CD8-positive, alpha-beta memory T cell (primary cell): ENCODE measurements around the gene PDGFA. TPM values are rescaled to one million over a fixed set of nuclear protein-coding genes. Genes with fewer than 3 reads are reported as not detected.

ENCODE experiments used
- CTCF ChIA-PET: fragments of 350-600 bp; sonication (Branson Sonifier 250); formaldehyde crosslinking; loops from one replicate; lab custom pipeline; 2021; ENCODE audit warnings: antibody characterized with exemption; lab: Charles Lee
- POLR2A ChIA-PET: fragments of 350-600 bp; sonication (Branson Sonifier 250); formaldehyde crosslinking; loops from one replicate; lab custom pipeline; 2021; ENCODE audit warnings: antibody characterized with exemption; lab: Charles Lee
- DNase-seq, 5 donors: peaks; one replicate each; pipeline versions ENCODE4 v3.0.0 to v3.0.0-alpha.2; 2020 to 2022; ENCODE audit warnings: mixed read lengths in 1 of 5
- H3K27ac ChIP-seq: one replicate; pipeline ENCODE4 v1.7.0; 2013; ENCODE audit warnings: low read depth, mild to moderate bottlenecking, low read length, moderate library complexity
- H3K27me3 ChIP-seq: 2 replicates; pipeline ENCODE4 v1.7.0; 2013; ENCODE audit warnings: low read length, mild to moderate bottlenecking; ENCODE audit not compliant: insufficient read depth, poor library complexity, severe bottlenecking
- H3K36me3 ChIP-seq: 2 replicates; pipeline ENCODE4 v1.7.0; 2013; ENCODE audit warnings: mild to moderate bottlenecking, low read length, moderate library complexity; ENCODE audit not compliant: insufficient read depth
- H3K4me1 ChIP-seq: 2 replicates; pipeline ENCODE4 v1.7.0; 2013; ENCODE audit warnings: mild to moderate bottlenecking, low read length, moderate library complexity; ENCODE audit not compliant: insufficient read depth
- H3K4me3 ChIP-seq: 2 replicates; pipeline ENCODE4 v1.7.0; 2013; ENCODE audit warnings: mild to moderate bottlenecking, low read length
- H3K9me3 ChIP-seq: 2 replicates; pipeline ENCODE4 v1.7.0; 2013; ENCODE audit warnings: mild to moderate bottlenecking, low read length
- H3K27ac Mint-ChIP-seq, 8 donors: one replicate each; pipeline ENCODE4 v1.8.0; 2020 to 2021; ENCODE audit warnings: mixed read lengths in 8 of 8, mild to moderate bottlenecking in 6 of 8, inconsistent platforms in 3 of 8, moderate library complexity in 3 of 8
- H3K27me3 Mint-ChIP-seq, 2 donors: one replicate each; pipeline ENCODE4 v1.8.0; 2020 to 2021; ENCODE audit warnings: mixed read lengths in 2 of 2, mild to moderate bottlenecking in 1 of 2, moderate library complexity in 1 of 2
- H3K36me3 Mint-ChIP-seq, 3 donors: one replicate each; pipeline ENCODE4 v1.8.0; 2020 to 2021; ENCODE audit warnings: mixed read lengths in 3 of 3, inconsistent platforms in 1 of 3, mild to moderate bottlenecking in 1 of 3
- H3K4me1 Mint-ChIP-seq, 3 donors: one replicate each; pipeline ENCODE4 v1.8.0; 2020 to 2021; ENCODE audit warnings: mixed read lengths in 3 of 3, inconsistent platforms in 1 of 3, mild to moderate bottlenecking in 1 of 3
- H3K4me3 Mint-ChIP-seq, 7 donors: one replicate each; pipeline ENCODE4 v1.8.0; 2020 to 2021; ENCODE audit warnings: mixed read lengths in 7 of 7, mild to moderate bottlenecking in 6 of 7, moderate library complexity in 4 of 7, inconsistent platforms in 2 of 7
- H3K9me3 Mint-ChIP-seq, 5 donors: one replicate each; pipeline ENCODE4 v1.8.0; 2020 to 2022; ENCODE audit warnings: mixed read lengths in 5 of 5, mild to moderate bottlenecking in 3 of 5, moderate library complexity in 2 of 5, inconsistent platforms in 1 of 5
- polyA plus RNA-seq: library from polyadenylated mRNA; unstranded; fragments of 300-500 nt; fragmentation: Illumina TruSeq; gene quantifications from one replicate; pipeline ENCODE4 v1.2.3, GENCODE V29; 2021
- total RNA-seq, 2 experiments: library from RNA; stranded (reverse); gene quantifications; one replicate each; pipeline ENCODE4 v1.2.3, GENCODE V29; 2021

The PDGFA gene
- total and polyA plus RNA-seq, 3 experiments from 2014 or later: 0.68 to 11.9 (median 11.6) TPM

DNA sequence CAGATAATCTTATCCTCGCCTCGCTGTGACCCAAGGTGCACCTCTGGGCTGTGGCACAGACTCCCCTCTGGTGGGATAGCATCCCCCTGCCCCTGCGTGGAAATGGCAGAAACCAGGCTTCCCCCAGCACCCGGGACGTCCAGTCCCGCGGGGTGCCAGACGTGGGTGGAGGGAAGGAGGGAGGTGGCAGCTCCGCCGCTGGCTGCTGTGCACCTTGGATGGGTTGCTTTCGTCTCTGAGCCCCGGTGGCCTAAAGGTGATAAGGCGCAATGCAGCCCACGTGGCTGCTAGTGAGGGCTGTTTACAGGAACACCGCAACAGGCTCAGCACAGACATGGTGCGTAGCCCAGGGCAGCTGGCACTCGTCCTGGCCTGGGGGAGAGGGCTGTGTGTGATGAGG is 13.6 kb upstream of the PDGFA start:
- H3K27ac Mint-ChIP-seq: no peak overlapping the region
- Histone ChIP-seq H3K9me3 (no peaks in the 10 kb centered on the region), H3K27ac (no peak overlapping the region), H3K36me3 (no peaks in the 10 kb centered on the region), H3K4me1 (no peaks in the 10 kb centered on the region), H3K27me3 (no peaks in the 10 kb centered on the region), H3K4me3 (no peak overlapping the region)
- ChIA-PET POLR2A (no interaction called here), CTCF (no interaction called here)
- H3K9me3 Mint-ChIP-seq: no peaks in the 10 kb centered on the region
- H3K36me3 Mint-ChIP-seq: no peaks in the 10 kb centered on the region
- peaks cover 0 to 5% (median 4%) of the 10 kb centered on the region in 3 donors for H3K4me1 Mint-ChIP-seq
- H3K4me3 Mint-ChIP-seq: no peak overlapping the region
- no peak for DNase-seq
- H3K27me3 Mint-ChIP-seq: peaks cover 11 to 13% of the 10 kb centered on the region in 2 donors

DNA sequence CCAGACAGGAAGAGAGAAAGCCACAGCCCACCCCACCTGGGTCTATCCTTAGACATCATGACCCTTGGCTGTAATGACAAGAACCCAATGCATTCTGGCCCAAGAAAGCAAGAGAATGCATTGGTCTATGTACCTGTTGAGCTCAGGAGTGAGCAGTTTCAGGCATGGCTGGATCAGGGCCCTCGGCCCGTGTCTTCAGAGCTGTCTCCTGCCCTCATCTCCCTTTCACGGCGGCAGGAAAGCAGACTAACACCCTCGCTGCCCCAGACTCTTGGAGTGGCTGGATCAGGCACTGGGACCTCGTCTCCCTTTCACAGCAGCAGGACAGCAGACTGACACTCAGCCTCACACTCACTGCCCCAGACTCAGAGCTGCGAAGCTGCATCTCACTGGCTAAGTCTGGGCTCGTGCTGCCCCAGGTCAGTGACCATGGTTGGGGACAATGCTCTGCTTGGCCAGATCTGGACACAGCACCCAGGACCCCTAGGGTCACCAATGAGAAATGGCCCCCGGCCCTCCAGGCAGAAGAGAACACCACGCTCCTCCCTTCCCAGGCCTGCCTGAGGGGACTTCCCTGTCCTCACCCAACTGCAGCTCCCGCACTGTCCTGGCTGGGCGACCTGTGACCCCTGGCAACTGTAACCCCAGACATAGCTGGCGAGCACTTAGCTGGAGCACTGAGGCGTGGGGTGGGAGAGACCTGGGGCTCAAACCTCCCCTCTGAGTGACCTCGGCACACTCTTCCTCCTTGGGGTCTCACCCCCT is 12.9 kb upstream of the PDGFA start:
- Mint-ChIP-seq H3K27me3 (peaks cover 11 to 13% of the 10 kb centered on the region in 2 donors), H3K27ac (peak overlapping the region in 2 of 8 donors; percentile 65 to 68), H3K9me3 (no peaks in the 10 kb centered on the region), H3K4me1 (peaks cover 0 to 5% (median 4%) of the 10 kb centered on the region in 3 donors), H3K4me3 (no peak overlapping the region), H3K36me3 (no peaks in the 10 kb centered on the region)
- CTCF ChIA-PET: no interaction called here
- no peak for DNase-seq
- no peaks in the 10 kb centered on the region for H3K36me3 ChIP-seq
- no peak overlapping the region for H3K27ac ChIP-seq
- no peak overlapping the region for H3K4me3 ChIP-seq
- no peaks in the 10 kb centered on the region for H3K27me3 ChIP-seq
- no peaks in the 10 kb centered on the region for H3K9me3 ChIP-seq
- no peaks in the 10 kb centered on the region for H3K4me1 ChIP-seq
- POLR2A ChIA-PET: interaction anchor here (0.6 kb wide), 1 partner anchor 19 kb away, joined by 4 read pairs; no protein-coding TSS in a partner anchor

DNA sequence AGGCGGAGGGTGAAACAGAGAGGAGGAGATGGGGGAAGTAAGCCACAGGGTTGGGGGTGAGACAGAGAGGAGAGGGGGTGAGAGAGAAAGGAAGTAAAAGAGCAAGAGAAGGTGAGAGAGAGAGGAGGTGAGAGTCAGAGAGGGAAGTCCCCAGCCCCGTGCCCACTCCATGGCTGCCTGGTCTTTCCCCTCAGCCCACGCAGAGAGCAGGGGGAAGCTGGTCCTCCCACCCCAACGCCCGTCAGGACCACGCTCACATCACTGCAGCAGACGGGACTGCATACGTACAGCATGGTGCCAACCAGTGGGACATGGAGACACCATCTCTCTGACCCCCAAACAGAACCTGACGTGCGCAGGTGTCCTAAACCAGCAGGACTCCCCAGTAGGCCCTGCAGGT is 12.1 kb upstream of the PDGFA start:
- no peaks in the 10 kb centered on the region for H3K36me3 Mint-ChIP-seq
- H3K4me3 Mint-ChIP-seq: no peak overlapping the region
- peak overlapping the region in 1 of 8 donors; percentile 55 for H3K27ac Mint-ChIP-seq
- no peaks in the 10 kb centered on the region for H3K27me3 ChIP-seq
- H3K9me3 Mint-ChIP-seq: no peaks in the 10 kb centered on the region
- no peak overlapping the region for H3K27ac ChIP-seq
- no peak overlapping the region for H3K4me3 ChIP-seq
- no peaks in the 10 kb centered on the region for H3K4me1 ChIP-seq
- DNase-seq: no peak
- CTCF ChIA-PET: no interaction called here
- peaks cover 11 to 13% of the 10 kb centered on the region in 2 donors for H3K27me3 Mint-ChIP-seq
- H3K9me3 ChIP-seq: no peaks in the 10 kb centered on the region
- H3K4me1 Mint-ChIP-seq: peaks cover 0 to 5% (median 4%) of the 10 kb centered on the region in 3 donors
- POLR2A ChIA-PET: interaction anchor here (0.6 kb wide), 1 partner anchor 18 kb away, joined by 4 read pairs; no protein-coding TSS in a partner anchor
- H3K36me3 ChIP-seq: no peaks in the 10 kb centered on the region

DNA sequence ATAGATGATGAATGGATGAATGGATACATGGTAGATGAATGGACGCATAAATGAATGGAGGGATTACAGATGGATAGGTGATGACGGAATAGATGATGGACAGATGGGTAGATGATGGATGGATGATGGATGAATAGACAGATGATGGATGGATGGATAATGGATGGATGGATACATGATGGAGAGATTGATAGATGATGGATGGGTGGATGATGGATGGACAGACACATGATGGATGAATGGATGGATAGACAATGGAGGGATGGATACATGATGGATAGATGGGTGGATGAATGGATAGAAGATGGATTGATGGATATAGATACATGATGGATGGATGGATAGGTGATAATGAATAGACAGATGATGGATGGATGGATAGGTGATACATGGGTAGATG is 8.8 kb upstream of the PDGFA start:
- Mint-ChIP-seq H3K36me3 (no peaks in the 10 kb centered on the region), H3K27ac (no peak overlapping the region), H3K9me3 (peaks cover 0 to 2% (median 0%) of the 10 kb centered on the region in 5 donors), H3K4me3 (no peak overlapping the region), H3K4me1 (peaks cover 0 to 5% (median 4%) of the 10 kb centered on the region in 3 donors), H3K27me3 (peaks cover 18 to 26% of the 10 kb centered on the region in 2 donors)
- DNase-seq: no peak
- no peaks in the 10 kb centered on the region for H3K36me3 ChIP-seq
- no peak overlapping the region for H3K27ac ChIP-seq
- H3K4me1 ChIP-seq: no peaks in the 10 kb centered on the region
- H3K4me3 ChIP-seq: no peak overlapping the region
- no peaks in the 10 kb centered on the region for H3K27me3 ChIP-seq
- H3K9me3 ChIP-seq: no peaks in the 10 kb centered on the region
- ChIA-PET CTCF (no interaction called here), POLR2A (no interaction called here)

DNA sequence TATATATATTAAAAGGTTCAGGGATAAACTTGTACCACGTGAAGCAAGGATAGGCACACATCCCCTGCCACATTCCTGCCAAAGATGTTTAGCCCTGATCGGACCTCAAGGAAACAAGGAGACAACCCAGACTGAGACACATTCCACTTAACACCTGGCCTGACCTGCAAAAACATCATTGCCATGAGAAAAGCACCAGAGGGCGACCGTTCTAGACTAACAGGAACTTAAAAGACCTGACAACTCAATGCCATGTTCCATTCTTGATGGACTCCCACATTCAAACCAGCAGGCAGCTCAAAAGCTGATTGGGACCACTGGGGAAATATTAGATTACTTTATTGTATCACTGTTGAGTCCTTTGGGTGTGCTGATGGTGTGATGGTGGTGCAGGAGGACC is 8.1 kb upstream of the PDGFA start:
- peaks cover 0 to 5% (median 4%) of the 10 kb centered on the region in 3 donors for H3K4me1 Mint-ChIP-seq
- H3K36me3 ChIP-seq: no peaks in the 10 kb centered on the region
- peaks cover 18 to 31% of the 10 kb centered on the region in 2 donors for H3K27me3 Mint-ChIP-seq
- peaks cover 0 to 2% (median 0%) of the 10 kb centered on the region in 5 donors for H3K9me3 Mint-ChIP-seq
- no peak overlapping the region for H3K4me3 Mint-ChIP-seq
- H3K9me3 ChIP-seq: no peaks in the 10 kb centered on the region
- no peaks in the 10 kb centered on the region for H3K4me1 ChIP-seq
- no peaks in the 10 kb centered on the region for H3K36me3 Mint-ChIP-seq
- ChIA-PET CTCF (no interaction called here), POLR2A (no interaction called here)
- no peak overlapping the region for H3K4me3 ChIP-seq
- no peak overlapping the region for H3K27ac ChIP-seq
- no peak for DNase-seq
- H3K27ac Mint-ChIP-seq: no peak overlapping the region
- no peaks in the 10 kb centered on the region for H3K27me3 ChIP-seq

DNA sequence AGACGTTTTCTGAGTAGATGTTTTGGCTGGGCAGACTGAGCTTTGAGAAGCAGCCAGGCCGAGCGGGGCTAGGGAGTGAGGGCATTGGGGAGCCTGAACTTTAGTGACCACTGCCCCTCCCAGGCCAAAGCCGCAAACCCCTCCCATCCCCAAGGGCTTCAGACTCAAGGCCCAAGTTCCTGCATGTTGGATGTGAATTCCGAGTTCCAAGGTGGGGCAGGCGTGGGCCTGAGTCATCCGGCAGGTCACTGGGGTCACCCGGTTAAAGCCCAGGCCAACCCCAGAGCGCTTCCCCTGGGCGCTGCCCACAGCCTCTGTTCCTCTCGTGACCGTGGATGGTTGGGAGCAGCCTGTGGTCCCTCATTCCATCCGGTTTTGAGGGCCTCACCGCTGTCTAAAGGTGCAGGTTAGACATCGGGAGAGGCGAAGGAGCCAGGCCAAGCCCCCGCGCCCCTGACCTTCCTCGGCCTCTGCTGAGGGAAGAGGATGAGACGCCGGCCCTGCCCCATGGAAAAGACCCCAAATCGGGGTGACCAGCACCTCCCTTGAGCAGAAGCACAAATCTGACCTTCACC is 6.9 kb upstream of the PDGFA start:
- no peak overlapping the region for H3K4me3 Mint-ChIP-seq

DNA sequence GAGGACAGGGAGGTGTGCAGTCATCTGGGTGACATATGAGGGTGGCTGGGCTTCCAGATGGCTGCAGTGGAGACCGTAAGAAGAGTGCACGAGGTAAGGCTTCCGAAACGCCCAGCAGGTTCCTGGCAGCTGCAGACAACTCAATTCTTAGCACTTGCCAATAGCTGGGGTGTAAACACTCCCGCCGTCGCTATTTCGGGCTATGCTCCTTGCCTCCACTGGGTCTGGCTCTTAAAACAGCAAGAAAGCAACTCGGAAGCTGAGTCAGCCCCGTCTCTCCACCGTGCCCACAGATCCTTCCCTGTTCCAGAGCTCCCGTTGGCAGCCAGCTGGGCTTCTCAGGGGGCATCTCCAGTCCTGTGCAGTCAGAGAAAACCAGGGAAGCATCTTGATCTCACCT is 6.1 kb upstream of the PDGFA start:
- H3K27me3 ChIP-seq: peaks cover 11% of the 10 kb centered on the region
- H3K9me3 Mint-ChIP-seq: peaks cover 0 to 2% (median 0%) of the 10 kb centered on the region in 5 donors
- no peak overlapping the region for H3K4me3 ChIP-seq
- peaks cover 0 to 12% (median 2%) of the 10 kb centered on the region in 3 donors for H3K4me1 Mint-ChIP-seq
- DNase-seq: no peak
- POLR2A ChIA-PET: no interaction called here
- H3K27ac ChIP-seq: no peak overlapping the region
- no peak overlapping the region for H3K27ac Mint-ChIP-seq
- no peaks in the 10 kb centered on the region for H3K9me3 ChIP-seq
- H3K36me3 Mint-ChIP-seq: no peaks in the 10 kb centered on the region
- peaks cover 23 to 37% of the 10 kb centered on the region in 2 donors for H3K27me3 Mint-ChIP-seq
- H3K36me3 ChIP-seq: no peaks in the 10 kb centered on the region
- H3K4me3 Mint-ChIP-seq: no peak overlapping the region
- CTCF ChIA-PET: no interaction called here
- peaks cover 7% of the 10 kb centered on the region for H3K4me1 ChIP-seq

More for the DNA sequence above, 6.9 kb upstream of the PDGFA start:
- Mint-ChIP-seq H3K9me3 (peaks cover 0 to 2% (median 0%) of the 10 kb centered on the region in 5 donors), H3K27me3 (peaks cover 18 to 31% of the 10 kb centered on the region in 2 donors), H3K36me3 (no peaks in the 10 kb centered on the region), H3K27ac (no peak overlapping the region), H3K4me1 (peaks cover 0 to 5% (median 2%) of the 10 kb centered on the region in 3 donors)
- Histone ChIP-seq H3K4me3 (no peak overlapping the region), H3K9me3 (no peaks in the 10 kb centered on the region), H3K27ac (no peak overlapping the region), H3K4me1 (peaks cover 4% of the 10 kb centered on the region), H3K27me3 (peaks cover 4% of the 10 kb centered on the region), H3K36me3 (no peaks in the 10 kb centered on the region)
- no peak for DNase-seq
- ChIA-PET CTCF (no interaction called here), POLR2A (no interaction called here)

DNA sequence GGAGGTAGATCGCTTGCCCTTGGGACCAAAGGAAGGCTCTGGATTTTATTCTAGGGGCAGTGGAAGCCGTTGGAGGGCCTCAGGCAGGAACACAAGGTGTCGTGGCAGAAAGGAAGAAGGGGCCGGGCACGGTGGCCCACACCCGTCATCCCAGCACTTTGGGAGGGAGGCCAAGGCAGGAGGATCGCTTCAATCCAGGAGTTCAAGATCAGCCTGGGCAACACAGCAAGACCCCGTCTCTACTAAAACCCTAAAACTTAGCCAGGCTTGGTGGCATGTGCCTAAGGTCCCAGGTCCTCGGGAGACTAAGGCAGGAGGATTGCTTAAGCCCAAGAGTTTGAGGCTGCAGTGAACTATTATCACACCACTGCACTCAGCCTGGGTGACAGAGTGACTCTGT is 5.2 kb upstream of the PDGFA start:
- H3K36me3 Mint-ChIP-seq: no peaks in the 10 kb centered on the region
- no peak overlapping the region for H3K4me3 ChIP-seq
- H3K36me3 ChIP-seq: no peaks in the 10 kb centered on the region
- no peak overlapping the region for H3K4me3 Mint-ChIP-seq
- peaks cover 7% of the 10 kb centered on the region for H3K4me1 ChIP-seq
- H3K27ac Mint-ChIP-seq: no peak overlapping the region
- DNase-seq: no peak
- H3K9me3 Mint-ChIP-seq: peaks cover 0 to 2% (median 0%) of the 10 kb centered on the region in 5 donors
- no peak overlapping the region for H3K27ac ChIP-seq
- POLR2A ChIA-PET: no interaction called here
- H3K27me3 Mint-ChIP-seq: peaks cover 17 to 31% of the 10 kb centered on the region in 2 donors
- H3K9me3 ChIP-seq: no peaks in the 10 kb centered on the region
- CTCF ChIA-PET: no interaction called here
- peaks cover 0 to 12% (median 2%) of the 10 kb centered on the region in 3 donors for H3K4me1 Mint-ChIP-seq
- peaks cover 15% of the 10 kb centered on the region for H3K27me3 ChIP-seq
